Mucosa of stomach (tissue), 1 donor: Measurements from ENCODE around the gene CDH4.

ENCODE experiments used
- H3K27me3 ChIP-seq: one replicate; pipeline ENCODE4 v1.7.0; 2013; ENCODE audit warnings: mild to moderate bottlenecking, low read length; ENCODE audit not compliant: control insufficient read depth, insufficient read depth
- H3K36me3 ChIP-seq: one replicate; pipeline ENCODE4 v1.7.0; 2013; ENCODE audit warnings: low read length; ENCODE audit not compliant: control insufficient read depth, insufficient read depth
- H3K4me1 ChIP-seq: one replicate; pipeline ENCODE4 v1.7.0; 2013; ENCODE audit warnings: mild to moderate bottlenecking, low read length; ENCODE audit not compliant: control insufficient read depth, insufficient read depth
- H3K4me3 ChIP-seq: one replicate; pipeline ENCODE4 v1.7.0; 2013; ENCODE audit warnings: low read length
- H3K9ac ChIP-seq: one replicate; pipeline ENCODE4 v1.7.0; 2013; ENCODE audit warnings: mild to moderate bottlenecking, low read length, moderate library complexity
- H3K9me3 ChIP-seq: one replicate; pipeline ENCODE4 v1.7.0; 2013; ENCODE audit warnings: mild to moderate bottlenecking, low read length, moderate library complexity; ENCODE audit not compliant: control insufficient read depth
- donor health status: Pancreatic carcinoma.

The CDH4 gene

DNA sequence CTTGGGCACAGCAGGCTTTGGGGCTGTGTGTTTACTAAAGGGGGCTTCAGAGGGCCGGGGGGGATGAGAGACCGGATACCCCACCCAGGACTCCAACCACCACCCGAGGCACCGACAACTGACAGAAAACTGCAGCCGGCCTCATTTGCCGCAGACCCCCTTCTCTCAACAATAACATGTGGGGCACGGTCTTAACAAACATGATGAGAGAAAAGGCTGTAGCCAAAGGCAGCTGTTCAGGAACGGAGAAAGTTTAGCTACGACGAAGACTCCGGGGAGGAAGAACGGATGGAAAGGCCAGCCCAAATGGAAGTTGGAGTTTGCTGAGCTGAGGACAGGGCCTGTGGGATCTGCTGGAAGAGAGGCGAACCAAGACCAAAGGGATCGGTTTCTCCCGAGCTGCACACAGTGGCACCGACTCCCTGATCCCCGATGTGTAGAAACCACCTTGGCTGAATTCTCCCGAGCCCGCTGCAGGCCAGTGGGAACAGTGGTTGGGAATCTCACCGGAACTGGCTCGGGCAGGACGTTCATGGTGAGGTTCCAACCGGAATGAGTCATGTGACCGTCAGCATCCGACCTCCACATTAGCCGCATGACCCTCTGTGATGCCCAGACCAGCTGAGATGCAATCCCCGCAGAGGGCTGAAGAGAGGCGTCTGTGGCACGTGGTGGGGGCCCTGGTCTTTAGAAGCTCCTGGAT lies 454.3 kb downstream of the CDH4 start:
- Histone ChIP-seq H3K27me3 (no peaks in the 10 kb centered on the region), H3K4me1 (no peaks in the 10 kb centered on the region), H3K36me3 (no peaks in the 10 kb centered on the region), H3K4me3 (no peak overlapping the region), H3K9me3 (no peaks in the 10 kb centered on the region), H3K9ac (no peak overlapping the region)

DNA sequence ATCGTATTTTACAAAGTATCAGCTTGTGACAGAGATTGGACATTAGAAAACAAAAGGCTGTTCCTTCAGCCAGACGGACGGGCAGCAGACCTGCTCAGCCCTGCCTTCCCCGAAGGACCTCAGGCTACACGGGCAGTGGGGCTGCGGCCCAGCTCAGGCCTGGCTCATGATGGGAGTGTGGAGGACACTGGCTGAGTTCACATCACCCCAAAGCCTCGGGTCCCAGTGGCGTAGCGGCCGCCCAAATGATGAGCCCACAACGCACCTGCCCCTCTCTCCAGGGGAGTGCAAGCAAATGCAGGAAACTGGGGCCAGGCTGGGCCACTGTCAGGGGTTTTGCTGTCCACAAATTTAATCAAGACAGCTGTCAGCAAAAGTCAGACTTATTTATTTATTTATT lies 456.8 kb downstream of the CDH4 start:
- Histone ChIP-seq H3K36me3 (no peaks in the 10 kb centered on the region), H3K27me3 (no peaks in the 10 kb centered on the region), H3K4me3 (no peak overlapping the region), H3K9ac (no peak overlapping the region), H3K9me3 (no peaks in the 10 kb centered on the region), H3K4me1 (no peaks in the 10 kb centered on the region)

DNA sequence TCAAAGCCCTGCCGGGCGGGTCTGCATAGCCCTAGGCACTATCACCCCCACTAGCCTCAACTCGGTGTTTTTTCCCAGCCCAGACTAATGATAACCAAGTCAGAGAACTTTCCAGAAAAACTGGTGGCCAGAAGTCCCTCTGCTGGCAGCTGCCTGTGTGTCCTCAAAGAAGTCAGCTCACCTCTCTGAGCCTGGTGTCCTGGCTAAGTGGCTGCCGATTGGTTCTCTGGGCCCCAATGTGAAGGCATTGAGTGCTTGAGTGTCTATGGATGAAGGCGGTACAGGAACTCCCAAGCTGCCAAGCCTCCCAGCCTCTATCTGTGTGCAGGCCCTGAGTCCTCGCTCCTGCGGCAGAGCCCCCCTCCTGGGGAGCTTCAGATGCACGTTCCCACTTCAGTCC lies 458.0 kb downstream of the CDH4 start:
- Histone ChIP-seq H3K27me3 (no peaks in the 10 kb centered on the region), H3K9me3 (no peaks in the 10 kb centered on the region), H3K36me3 (no peaks in the 10 kb centered on the region), H3K9ac (no peak overlapping the region), H3K4me1 (no peaks in the 10 kb centered on the region), H3K4me3 (no peak overlapping the region)

DNA sequence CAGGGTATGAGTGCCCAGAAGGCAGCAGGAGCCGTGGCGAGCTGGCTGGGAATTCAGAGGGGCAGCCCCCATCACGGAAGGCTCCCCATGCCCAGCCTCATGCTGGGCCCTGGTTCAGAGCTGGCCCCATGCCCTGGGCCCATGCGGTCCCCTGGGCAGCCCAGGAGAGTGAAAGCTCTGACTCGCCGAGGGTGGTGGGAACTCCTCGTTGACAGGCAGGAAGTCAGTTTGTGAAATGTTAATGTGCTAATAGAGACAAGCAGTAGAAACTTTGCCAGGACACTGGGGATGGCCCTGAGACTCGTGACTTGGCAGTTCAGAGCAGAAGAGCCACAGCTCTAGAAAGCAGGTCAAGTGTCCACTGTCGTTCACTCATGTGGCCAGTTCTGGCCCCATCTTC lies 460.6 kb downstream of the CDH4 start:
- H3K4me1 ChIP-seq, result no peaks in the 10 kb centered on the region
- no peak overlapping the region for H3K4me3 ChIP-seq
- no peaks in the 10 kb centered on the region for H3K9me3 ChIP-seq
- H3K27me3 ChIP-seq, result no peaks in the 10 kb centered on the region
- no peak overlapping the region for H3K9ac ChIP-seq
- no peaks in the 10 kb centered on the region for H3K36me3 ChIP-seq

DNA sequence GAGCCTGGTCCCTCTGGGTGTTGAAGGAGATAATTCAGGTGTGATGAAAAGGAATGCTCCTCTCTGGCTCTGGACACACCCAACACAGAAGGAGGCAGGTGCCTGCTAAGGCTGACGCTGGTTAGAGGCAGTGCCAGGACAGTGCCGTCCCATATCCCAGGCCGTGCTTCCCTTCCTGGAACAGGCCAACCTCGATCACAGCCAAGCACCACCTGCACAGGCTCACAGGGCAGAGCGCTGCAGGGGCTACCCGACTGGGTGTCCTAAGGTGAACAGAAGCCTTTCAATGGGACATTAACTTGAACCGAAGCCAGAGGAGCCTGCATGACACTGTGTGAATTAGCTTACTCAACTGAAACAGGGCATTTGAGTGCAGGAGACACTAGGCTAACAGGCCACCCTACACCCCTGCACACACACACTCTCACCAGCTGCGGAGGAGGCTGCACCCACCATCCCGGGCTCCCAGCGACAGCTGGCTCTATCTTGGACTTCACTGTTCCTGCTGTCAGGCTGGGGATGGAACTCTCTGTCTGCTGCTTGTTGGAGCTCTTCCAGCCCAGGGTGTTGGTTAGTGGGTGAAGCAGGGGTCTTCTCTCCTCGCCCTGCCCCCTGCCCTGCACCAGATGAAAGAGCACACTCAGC lies 466.4 kb downstream of the CDH4 start:
- Histone ChIP-seq H3K4me1 (no peaks in the 10 kb centered on the region), H3K27me3 (no peaks in the 10 kb centered on the region), H3K9me3 (no peaks in the 10 kb centered on the region), H3K36me3 (no peaks in the 10 kb centered on the region), H3K4me3 (no peak overlapping the region), H3K9ac (no peak overlapping the region)

DNA sequence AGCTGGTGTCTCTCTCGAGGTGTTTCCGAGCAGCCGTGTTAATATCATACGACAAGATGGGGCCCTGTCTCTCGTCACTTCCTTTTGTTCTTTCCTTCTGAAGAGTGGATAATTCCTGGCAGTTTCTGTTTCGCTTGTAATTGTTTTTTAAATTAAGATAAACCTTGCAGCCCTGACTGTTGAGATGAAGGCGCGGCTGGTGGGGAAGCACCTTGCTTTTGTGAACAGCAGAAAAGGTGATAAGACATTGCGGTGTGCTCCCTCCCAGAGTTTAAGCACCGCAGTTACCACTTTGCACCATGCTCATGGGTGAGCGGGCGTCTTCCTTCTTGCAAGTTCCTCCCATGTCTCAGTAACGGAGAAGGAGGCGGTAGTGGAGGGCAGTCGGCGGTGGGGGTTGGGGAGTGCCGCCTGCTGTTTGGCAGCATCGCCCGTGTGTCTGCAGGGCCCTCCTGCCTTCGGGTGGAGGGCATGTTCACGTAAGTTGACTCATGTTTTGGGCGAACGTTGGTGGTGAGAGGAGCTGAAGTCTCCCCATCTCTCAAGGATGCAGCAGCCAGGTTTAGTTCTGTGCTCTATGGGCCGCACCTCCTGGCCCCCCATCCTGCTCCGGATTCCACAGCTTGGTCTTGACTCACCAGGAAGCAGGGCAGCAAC lies 467.8 kb downstream of the CDH4 start:
- H3K36me3 ChIP-seq, result no peaks in the 10 kb centered on the region
- H3K9me3 ChIP-seq, result no peaks in the 10 kb centered on the region
- no peak overlapping the region for H3K4me3 ChIP-seq
- H3K9ac ChIP-seq, result no peak overlapping the region
- H3K27me3 ChIP-seq, result no peaks in the 10 kb centered on the region
- H3K4me1 ChIP-seq, result no peaks in the 10 kb centered on the region

DNA sequence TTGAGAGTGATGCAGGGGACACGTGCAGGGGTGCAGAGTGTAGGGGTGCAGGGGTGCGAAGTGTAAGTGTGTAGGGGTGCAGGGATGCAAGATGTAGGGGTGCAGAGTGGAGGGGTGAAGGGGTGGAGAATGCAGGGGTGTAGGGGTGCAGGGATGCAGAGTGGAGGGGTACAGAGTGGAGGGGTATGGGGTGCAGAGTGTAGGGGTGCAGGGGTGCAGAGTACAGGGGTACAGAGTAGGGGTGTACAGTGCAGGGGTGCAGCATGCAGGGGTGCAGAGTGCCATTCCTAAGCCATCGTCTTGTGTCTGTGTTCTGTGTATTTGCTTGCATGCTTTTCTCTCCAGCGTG lies 468.3 kb downstream of the CDH4 start:
- H3K9me3 ChIP-seq, result no peaks in the 10 kb centered on the region
- H3K27me3 ChIP-seq, result no peaks in the 10 kb centered on the region
- H3K36me3 ChIP-seq, result no peaks in the 10 kb centered on the region

DNA sequence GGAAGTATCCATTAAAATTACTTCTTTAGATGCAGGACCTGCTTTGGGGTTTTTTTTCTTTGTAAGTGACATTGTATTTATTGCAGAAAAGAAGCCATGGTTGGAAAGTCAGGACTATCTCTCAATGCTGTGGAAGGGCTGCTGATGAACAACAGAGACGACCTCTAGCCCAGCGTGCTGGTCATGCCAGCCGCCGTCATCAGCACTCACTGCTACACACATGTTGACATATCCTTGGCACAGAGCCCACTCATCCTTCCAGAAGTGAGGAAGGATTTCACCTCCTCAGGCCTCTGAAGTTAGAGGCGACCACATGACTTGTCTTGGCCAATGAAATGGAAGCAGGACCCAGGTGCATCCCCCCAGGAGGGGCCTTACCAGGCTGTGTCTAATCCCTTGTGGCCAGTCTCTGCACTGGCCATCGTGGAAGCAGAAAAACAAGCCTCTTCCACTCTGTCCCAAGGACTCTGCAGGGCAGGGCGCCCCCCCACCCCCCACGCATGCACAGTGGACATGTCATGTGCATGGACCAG lies 470.2 kb downstream of the CDH4 start:
- no peaks in the 10 kb centered on the region for H3K36me3 ChIP-seq
- H3K27me3 ChIP-seq, result no peaks in the 10 kb centered on the region
- H3K4me1 ChIP-seq, result no peaks in the 10 kb centered on the region
- no peak overlapping the region for H3K9ac ChIP-seq
- no peaks in the 10 kb centered on the region for H3K9me3 ChIP-seq
- no peak overlapping the region for H3K4me3 ChIP-seq

More for the DNA sequence above, 468.3 kb downstream of the CDH4 start:
- no peak overlapping the region for H3K9ac ChIP-seq
- no peaks in the 10 kb centered on the region for H3K4me1 ChIP-seq
- no peak overlapping the region for H3K4me3 ChIP-seq

DNA sequence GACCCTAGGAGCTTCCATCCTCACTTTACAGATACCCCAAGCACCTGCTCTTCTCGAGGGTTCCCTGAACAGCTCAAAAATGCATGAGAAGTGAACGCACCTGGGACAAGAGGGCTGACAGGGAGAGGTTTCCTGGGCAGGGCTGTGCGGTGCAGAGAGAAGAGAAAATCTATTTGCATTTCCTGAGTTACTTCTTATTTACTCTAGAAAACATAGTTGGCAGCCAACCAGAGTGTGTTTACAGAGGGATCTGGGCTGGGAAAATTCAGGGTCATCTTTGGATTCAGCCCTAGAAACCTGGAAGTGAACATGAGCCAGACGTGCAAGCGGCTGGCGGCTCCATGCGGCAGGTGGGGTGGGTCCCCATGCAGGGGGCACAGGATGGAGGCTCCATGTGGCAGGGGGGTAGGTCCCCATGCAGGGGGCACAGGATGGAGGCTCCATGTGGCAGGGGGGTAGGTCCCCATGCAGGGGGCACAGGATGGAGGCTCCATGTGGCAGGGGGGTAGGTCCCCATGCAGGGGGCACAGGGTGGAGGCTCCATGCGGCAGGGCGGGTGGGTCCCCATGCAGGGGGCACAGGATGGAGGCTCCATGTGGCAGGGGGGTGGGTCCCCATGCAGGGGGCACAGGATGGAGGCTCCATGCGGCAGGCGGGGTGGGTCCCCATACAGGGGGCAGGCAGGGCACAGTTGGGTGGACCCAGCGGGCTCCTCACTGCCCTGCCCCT lies 471.6 kb downstream of the CDH4 start:
- Histone ChIP-seq H3K27me3 (no peaks in the 10 kb centered on the region), H3K36me3 (no peaks in the 10 kb centered on the region), H3K9me3 (no peaks in the 10 kb centered on the region), H3K4me3 (no peak overlapping the region), H3K4me1 (no peaks in the 10 kb centered on the region), H3K9ac (no peak overlapping the region)

DNA sequence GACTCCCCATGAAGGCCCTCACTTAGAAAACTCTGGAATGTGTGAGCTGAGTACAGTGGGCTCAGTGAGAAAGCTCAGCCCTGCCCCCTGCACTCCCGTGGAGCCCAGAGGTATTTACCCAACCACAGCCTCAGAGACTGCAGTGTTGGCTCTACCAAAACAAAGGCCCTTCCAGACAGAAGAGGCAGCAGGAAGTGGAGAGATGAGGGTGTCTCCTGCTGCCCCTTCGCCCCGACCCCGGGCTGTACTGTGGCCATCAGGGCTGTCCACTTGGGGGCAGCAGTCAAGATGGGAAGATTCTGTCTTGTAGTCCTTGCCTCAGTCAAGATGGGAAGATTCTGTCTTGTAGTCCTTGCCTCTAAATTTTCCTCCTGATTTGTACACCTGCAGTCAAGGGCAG lies 472.3 kb downstream of the CDH4 start:
- Histone ChIP-seq H3K36me3 (no peaks in the 10 kb centered on the region), H3K9ac (no peak overlapping the region), H3K4me3 (no peak overlapping the region), H3K27me3 (no peaks in the 10 kb centered on the region), H3K9me3 (no peaks in the 10 kb centered on the region), H3K4me1 (no peaks in the 10 kb centered on the region)

DNA sequence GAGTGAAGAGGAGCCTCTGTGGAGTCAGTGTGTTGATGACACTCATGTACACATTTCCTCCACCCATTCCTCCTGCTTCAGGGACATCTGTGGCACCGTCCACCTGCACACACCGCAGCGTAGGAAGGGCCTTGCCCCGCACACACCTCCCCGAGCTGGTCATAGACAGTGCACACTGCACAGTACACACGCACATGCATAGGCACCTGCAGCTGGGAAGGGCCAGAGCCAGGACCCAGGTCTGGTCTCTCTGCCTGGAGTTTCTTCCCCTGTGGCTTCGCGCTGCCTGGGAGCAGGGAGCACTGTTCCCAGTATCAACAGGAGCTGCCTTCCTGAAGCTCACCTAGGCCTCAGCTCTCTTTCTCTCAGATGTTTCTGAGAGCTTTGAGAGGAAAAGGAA lies 473.1 kb downstream of the CDH4 start:
- Histone ChIP-seq H3K4me3 (no peak overlapping the region), H3K27me3 (no peaks in the 10 kb centered on the region), H3K36me3 (no peaks in the 10 kb centered on the region), H3K4me1 (no peaks in the 10 kb centered on the region), H3K9ac (no peak overlapping the region), H3K9me3 (no peaks in the 10 kb centered on the region)

DNA sequence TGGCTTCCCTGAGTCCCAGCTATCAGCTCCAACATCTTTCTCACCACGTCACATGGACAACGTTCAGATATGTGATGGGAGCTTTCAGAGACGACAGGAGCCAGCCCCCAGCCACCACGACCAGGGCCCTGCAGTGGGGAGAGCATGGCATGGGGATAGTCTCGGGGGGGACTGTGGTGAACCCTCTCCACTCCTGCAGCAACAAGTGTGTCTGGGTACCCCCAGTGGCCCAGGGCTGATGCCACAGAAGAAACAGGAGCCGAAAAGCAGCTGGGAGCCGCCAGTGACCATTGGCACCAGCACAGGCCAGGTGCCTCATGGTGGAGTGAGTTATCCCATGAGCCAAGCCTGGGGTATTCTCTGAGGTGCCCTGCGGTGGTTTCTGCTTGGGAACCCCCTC lies 473.9 kb downstream of the CDH4 start:
- no peak overlapping the region for H3K4me3 ChIP-seq
- H3K36me3 ChIP-seq, result no peaks in the 10 kb centered on the region
- no peaks in the 10 kb centered on the region for H3K9me3 ChIP-seq
- H3K9ac ChIP-seq, result no peak overlapping the region
- H3K4me1 ChIP-seq, result no peaks in the 10 kb centered on the region
- no peaks in the 10 kb centered on the region for H3K27me3 ChIP-seq
